PFSK-1 (cell line): ENCODE results near the gene CASZ1.
A peak's percentile ranks its signal among the peaks of the same experiment; 100 is the strongest.

Experiments used
- FOXP2 ChIP-seq: optimal IDR thresholded peaks from 2 replicates; pipeline ENCODE3; 2011; ENCODE audit warnings: borderline replicate concordance, control low read depth, inconsistent platforms; ENCODE audit not compliant: insufficient read depth; ENCODE audit errors: extremely low read length, extremely low read depth
- POLR2AphosphoS5 ChIP-seq: IDR thresholded peaks from 2 replicates; pipeline ENCODE4 v1.6.1; 2012; ENCODE audit warnings: low read depth, mild to moderate bottlenecking, control low read depth, low read length, moderate library complexity
- REST ChIP-seq, 2 experiments: IDR thresholded peaks; 2 replicates each; pipeline versions ENCODE4 v1.6.1 to v1.8.0; 2011 to 2012; ENCODE audit warnings: low read depth in 2 of 2, low read length in 2 of 2, control low read depth in 1 of 2, inconsistent platforms in 1 of 2, mild to moderate bottlenecking in 1 of 2, moderate library complexity in 1 of 2; ENCODE audit not compliant: insufficient read depth in 1 of 2
- SIN3A ChIP-seq: IDR thresholded peaks from 2 replicates; pipeline ENCODE4 v1.6.1; 2012; ENCODE audit warnings: mild to moderate bottlenecking, low read length, moderate library complexity, borderline replicate concordance; ENCODE audit not compliant: insufficient read depth
- TAF1 ChIP-seq: IDR thresholded peaks from 2 replicates; pipeline ENCODE4 v1.6.1; 2012; ENCODE audit warnings: low read length, control low read depth, borderline replicate concordance; ENCODE audit not compliant: insufficient read depth

The CASZ1 gene

GRCh38 chr1:10648689-10649516, 147.5 kb downstream of the CASZ1 start:
- TF ChIP-seq REST (IDR thresholded peaks at IDR 0.05; ENCODE audit: insufficient read depth in 1 of 2, low read depth in 2 of 2, low read length in 2 of 2) (peak; percentile 69 to 85), TAF1 (no peak), POLR2AphosphoS5 (no peak), SIN3A (no peak)

- no peak for TF ChIP-seq SIN3A
- no peak for TF ChIP-seq POLR2AphosphoS5
These were observed 148.9 kb downstream of the CASZ1 start for GRCh38 chr1:10647414-10648170.

GRCh38 chr1:10646347-10646861, 150.0 kb downstream of the CASZ1 start:
- no peak for TF ChIP-seq TAF1
- no peak for TF ChIP-seq SIN3A
- no peak for TF ChIP-seq FOXP2
- no peak for TF ChIP-seq REST (IDR thresholded peaks at IDR 0.05; ENCODE audit: insufficient read depth in 1 of 2, low read depth in 2 of 2, low read length in 2 of 2)
- no peak for TF ChIP-seq POLR2AphosphoS5

- TF ChIP-seq FOXP2 (no peak), SIN3A (no peak), TAF1 (no peak), REST (IDR thresholded peaks at IDR 0.05; ENCODE audit: insufficient read depth in 1 of 2, low read depth in 2 of 2, low read length in 2 of 2) (no peak), POLR2AphosphoS5 (no peak)
These were observed 151.9 kb downstream of the CASZ1 start for GRCh38 chr1:10644307-10645128.

- TF ChIP-seq TAF1 (no peak), POLR2AphosphoS5 (no peak), REST (IDR thresholded peaks at IDR 0.05; ENCODE audit: insufficient read depth in 1 of 2, low read depth in 2 of 2, low read length in 2 of 2) (no peak), FOXP2 (no peak), SIN3A (no peak)
These were observed 152.7 kb downstream of the CASZ1 start for GRCh38 chr1:10643607-10644306.
